ENCODE measurements around the gene CLEC5A.

- TF ChIP-seq EZH2 (IDR thresholded peaks at IDR 0.05; ENCODE audit: borderline replicate concordance, insufficient read depth, low read depth, low read length, poor library complexity, severe bottlenecking) (no peak), CTCF (IDR thresholded peaks at IDR 0.05) (no peak)
These were observed 2.2 kb upstream of the CLEC5A start for GRCh38 chr7:141949021-141949420.
